Measurements from ENCODE around the gene U2AF1L4. TPM values are rescaled to one million over a fixed set of nuclear protein-coding genes. Genes with fewer than 3 reads are reported as not detected.

U2AF1L4 gene
- total and polyA plus RNA-seq, 7 experiments from 2014 or later = 33.7 to 89.7 (median 70.1) TPM

DNA sequence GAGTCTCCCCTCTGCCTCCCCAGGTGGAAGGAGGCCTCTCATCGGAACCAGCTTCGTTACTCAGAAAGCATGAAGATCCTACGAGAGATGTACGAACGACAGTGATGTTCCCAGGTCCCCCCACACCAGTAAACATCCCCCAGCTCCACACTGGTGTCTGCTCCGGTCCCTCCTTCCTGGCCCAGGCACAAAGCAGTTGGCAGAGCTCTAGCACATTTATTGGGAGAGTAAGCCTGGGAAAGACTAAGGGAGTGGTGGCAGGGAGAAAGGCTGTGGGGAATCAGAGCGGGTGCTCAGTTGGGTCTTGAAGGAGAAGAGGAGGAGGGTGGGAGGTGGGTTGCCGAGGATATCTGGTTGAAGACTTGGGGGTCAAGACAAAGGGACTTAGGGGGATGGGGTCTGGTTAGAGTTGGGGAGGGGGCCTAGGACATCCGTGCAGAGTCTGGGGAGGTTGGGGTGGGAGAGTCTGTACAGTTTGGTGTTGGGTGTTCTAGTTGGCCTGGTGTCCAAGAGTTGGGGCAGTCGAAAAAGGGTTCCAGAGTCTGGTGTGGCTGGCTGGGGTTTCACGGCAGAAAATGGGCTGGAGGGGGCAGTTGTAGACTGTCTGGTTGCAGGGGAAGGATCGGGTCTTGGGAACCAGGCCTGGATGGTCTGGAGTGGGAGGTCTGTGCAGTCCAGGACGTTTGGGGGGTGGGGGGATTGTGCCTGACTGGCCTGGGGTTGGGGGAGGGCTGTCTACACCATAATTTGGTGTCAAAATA, 9.3 kb upstream of the U2AF1L4 start:
- Mint-ChIP-seq H3K36me3 (peaks cover 0 to 15% (median 5%) of the 10 kb centered on the region in 5 donors), H3K4me1 (peaks cover 13 to 43% (median 33%) of the 10 kb centered on the region in 7 donors), H3K9me3 (peaks cover 0 to 4% (median 0%) of the 10 kb centered on the region in 11 donors), H3K27me3 (peaks cover 0 to 12% (median 5%) of the 10 kb centered on the region in 5 donors), H3K27ac (no peak overlapping the region), H3K4me3 (peak overlapping the region in 7 of 10 donors; percentile 30 to 92 (median 64))
- ChIA-PET POLR2A (interaction anchor here (0.6 kb wide), 1 partner anchor 11 kb away, joined by 3 read pairs; no protein-coding TSS in a partner anchor), CTCF (interaction anchor here (0.5 kb wide), 1 partner anchor 61 kb away, joined by 3 read pairs; no protein-coding TSS in a partner anchor)
- Histone ChIP-seq H3K9me3 (ENCODE audit: control insufficient read depth in 2 of 3, low read length in 3 of 3) (no peaks in the 10 kb centered on the region), H3K27me3 (ENCODE audit: control insufficient read depth in 2 of 2, insufficient read depth in 2 of 2, low read length in 2 of 2) (peaks cover 0 to 4% of the 10 kb centered on the region in 2 donors), H3K4me3 (ENCODE audit: low read length) (no peak overlapping the region), H3K27ac (ENCODE audit: low read depth, low read length) (no peak overlapping the region), H3K36me3 (ENCODE audit: control insufficient read depth in 2 of 3, insufficient read depth in 3 of 3, low read length in 3 of 3) (peaks cover 0 to 31% (median 0%) of the 10 kb centered on the region in 3 experiments), H3K4me1 (ENCODE audit: control insufficient read depth in 2 of 2, insufficient read depth in 2 of 2, low read length in 2 of 2) (peaks cover 10 to 32% of the 10 kb centered on the region in 2 donors)
- ATAC-seq (no peak), DNase-seq (no peak)
- intact Hi-C loops (cut with micrococcal nuclease) = no loop called here

DNA sequence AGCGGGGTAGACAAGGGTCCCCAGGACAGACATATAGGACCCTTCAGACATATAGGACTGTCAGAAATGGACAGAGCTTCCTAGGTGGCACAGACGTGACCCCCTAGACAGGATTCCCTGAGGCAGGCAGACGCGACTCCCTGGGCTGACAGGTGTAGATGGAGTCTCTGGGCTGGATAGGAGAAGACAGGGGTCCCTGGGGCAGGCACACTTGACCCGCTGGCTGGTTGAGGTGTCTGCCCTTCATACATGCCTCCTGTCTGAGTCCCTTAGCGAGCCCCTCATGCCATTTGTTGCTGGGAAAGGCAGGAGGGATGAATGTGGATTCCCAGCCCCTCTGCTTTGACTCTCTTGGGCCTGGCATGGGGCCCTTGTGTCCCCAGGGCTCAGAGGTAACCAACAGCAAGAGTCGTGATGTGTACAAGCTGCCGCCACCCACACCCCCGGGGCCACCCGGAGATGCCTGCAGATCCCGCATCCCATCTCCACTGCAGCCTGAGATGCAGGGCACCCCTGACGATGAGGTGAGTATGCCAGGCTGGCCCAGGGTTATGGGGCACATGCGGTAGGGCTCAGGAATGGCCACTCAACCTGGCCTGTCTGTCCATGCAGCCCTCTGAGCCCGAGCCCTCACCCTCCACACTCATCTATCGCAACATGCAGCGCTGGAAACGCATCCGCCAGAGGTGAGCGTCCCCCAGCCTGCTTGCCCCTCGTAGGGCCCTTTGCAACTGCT, 8.6 kb upstream of the U2AF1L4 start:
- CTCF ChIA-PET = interaction anchor here (0.5 kb wide), 1 partner anchor 60 kb away, joined by 3 read pairs; no protein-coding TSS in a partner anchor
- Mint-ChIP-seq H3K27me3 (peaks cover 0 to 12% (median 5%) of the 10 kb centered on the region in 5 donors), H3K4me1 (peaks cover 13 to 42% (median 31%) of the 10 kb centered on the region in 7 donors), H3K9me3 (peaks cover 0 to 4% (median 0%) of the 10 kb centered on the region in 11 donors), H3K27ac (no peak overlapping the region), H3K4me3 (peak overlapping the region in 2 of 10 donors; percentile 19 to 25), H3K36me3 (peaks cover 0 to 15% (median 5%) of the 10 kb centered on the region in 5 donors)
- intact Hi-C loops (cut with micrococcal nuclease) = no loop called here
- Histone ChIP-seq H3K27me3 (ENCODE audit: control insufficient read depth in 2 of 2, insufficient read depth in 2 of 2, low read length in 2 of 2) (peaks cover 0 to 4% of the 10 kb centered on the region in 2 donors), H3K27ac (ENCODE audit: low read depth, low read length) (no peak overlapping the region), H3K9me3 (ENCODE audit: control insufficient read depth in 2 of 3, low read length in 3 of 3) (no peaks in the 10 kb centered on the region), H3K4me3 (ENCODE audit: low read length) (no peak overlapping the region), H3K4me1 (ENCODE audit: control insufficient read depth in 2 of 2, insufficient read depth in 2 of 2, low read length in 2 of 2) (peaks cover 14 to 28% of the 10 kb centered on the region in 2 donors), H3K36me3 (ENCODE audit: control insufficient read depth in 2 of 3, insufficient read depth in 3 of 3, low read length in 3 of 3) (peaks cover 0 to 30% (median 0%) of the 10 kb centered on the region in 3 experiments)
- POLR2A ChIA-PET = interaction anchor here (0.6 to 1.3 kb wide), 3 partner anchors 9 to 12 kb away, joined by 3 to 4 read pairs (median 4); partner anchors contain the start of gene IGFLR1
- ATAC-seq (no peak), DNase-seq (no peak)

DNA sequence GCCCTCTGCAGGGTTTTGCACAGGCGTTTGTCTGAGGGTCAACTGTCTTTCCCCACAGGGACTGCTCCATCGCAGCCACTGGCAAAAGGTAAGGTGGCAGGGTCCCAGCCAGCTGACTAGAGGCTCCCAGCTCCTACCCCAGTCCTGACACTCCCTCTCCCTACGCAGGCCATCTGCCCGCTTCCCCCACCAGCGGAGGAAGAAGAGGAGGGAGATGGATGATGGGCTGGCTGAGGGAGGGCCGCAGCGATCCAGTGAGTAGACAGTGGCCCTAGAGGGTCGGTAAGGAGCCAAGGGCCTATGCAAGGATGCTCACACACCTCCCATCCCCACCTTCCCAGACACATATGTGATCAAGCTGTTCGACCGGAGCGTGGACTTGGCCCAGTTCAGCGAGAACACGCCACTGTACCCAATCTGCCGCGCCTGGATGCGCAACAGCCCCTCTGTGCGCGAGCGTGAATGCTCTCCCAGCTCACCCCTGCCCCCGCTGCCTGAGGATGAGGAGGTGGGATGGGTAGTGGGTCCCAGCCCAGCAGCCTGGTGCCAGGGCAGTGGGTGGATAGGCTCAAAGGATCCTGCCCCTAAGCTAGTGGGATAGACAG, 7.6 kb upstream of the U2AF1L4 start:
- ChIA-PET POLR2A (interaction anchor here (1.0 to 1.3 kb wide), 3 partner anchors 8 to 12 kb away, joined by 4 read pairs; partner anchors contain the start of gene IGFLR1), CTCF (no interaction called here)
- Histone ChIP-seq H3K36me3 (ENCODE audit: control insufficient read depth in 2 of 3, insufficient read depth in 3 of 3, low read length in 3 of 3) (peaks cover 0 to 30% (median 0%) of the 10 kb centered on the region in 3 experiments), H3K4me3 (ENCODE audit: low read length) (no peak overlapping the region), H3K4me1 (ENCODE audit: control insufficient read depth in 2 of 2, insufficient read depth in 2 of 2, low read length in 2 of 2) (peaks cover 12 to 27% of the 10 kb centered on the region in 2 donors), H3K27ac (ENCODE audit: low read depth, low read length) (no peak overlapping the region), H3K9me3 (ENCODE audit: control insufficient read depth in 2 of 3, low read length in 3 of 3) (no peaks in the 10 kb centered on the region), H3K27me3 (ENCODE audit: control insufficient read depth in 2 of 2, insufficient read depth in 2 of 2, low read length in 2 of 2) (peaks cover 0 to 4% of the 10 kb centered on the region in 2 donors)
- DNase-seq (no peak), ATAC-seq (no peak)
- peak overlapping the region in 1 of 10 donors; percentile 2 for H3K4me3 Mint-ChIP-seq
- intact Hi-C loops (cut with micrococcal nuclease) = no loop called here
- peaks cover 0 to 12% (median 5%) of the 10 kb centered on the region in 5 donors for H3K27me3 Mint-ChIP-seq
- H3K36me3 Mint-ChIP-seq = peaks cover 0 to 15% (median 5%) of the 10 kb centered on the region in 5 donors
- H3K9me3 Mint-ChIP-seq = peaks cover 0 to 2% (median 0%) of the 10 kb centered on the region in 11 donors
- peaks cover 13 to 44% (median 34%) of the 10 kb centered on the region in 7 donors for H3K4me1 Mint-ChIP-seq
- no peak overlapping the region for H3K27ac Mint-ChIP-seq

DNA sequence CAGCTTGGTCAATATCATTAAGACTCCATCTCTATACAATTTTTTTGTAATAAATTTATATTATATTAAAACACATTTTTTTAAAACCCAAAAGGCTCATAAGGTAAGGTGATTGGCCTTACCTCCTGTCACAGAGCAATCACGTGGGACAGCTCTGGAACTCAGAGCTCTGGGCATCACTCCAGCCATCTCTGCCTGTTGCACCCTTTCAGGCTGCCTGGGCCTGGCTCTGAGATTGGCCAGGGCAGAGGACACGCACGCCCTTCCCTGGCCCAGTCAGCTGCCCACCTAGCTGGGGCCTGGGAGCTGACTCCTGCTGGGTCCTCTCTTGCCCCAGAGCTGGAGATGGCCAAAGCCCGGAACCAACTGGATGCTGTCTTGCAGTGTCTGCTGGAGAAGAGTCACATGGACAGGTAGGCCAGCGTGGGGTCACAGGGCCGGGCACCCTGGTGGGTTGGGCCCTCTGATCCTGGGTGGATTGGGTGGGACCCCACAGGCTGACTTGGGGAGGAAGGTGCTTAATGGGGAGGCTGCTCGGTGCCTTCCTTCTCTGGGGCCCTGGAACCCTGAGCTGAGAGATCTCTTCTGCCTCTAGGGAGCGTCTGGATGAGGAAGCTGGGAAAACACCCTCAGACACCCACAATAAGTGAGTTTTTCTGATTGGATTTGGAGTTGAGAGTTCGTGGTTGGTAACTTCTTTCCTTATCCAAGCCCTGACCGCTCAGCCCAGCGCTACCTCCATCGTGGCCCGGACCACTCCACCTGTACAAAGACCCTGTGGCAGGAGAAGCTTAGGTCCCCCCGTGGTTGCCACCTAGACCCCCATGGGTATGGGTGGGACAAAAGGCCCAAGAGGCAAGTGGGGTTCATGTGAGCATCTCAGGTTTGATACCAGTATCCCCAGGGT, 6.9 kb upstream of the U2AF1L4 start:
- no peak overlapping the region for H3K27ac ChIP-seq (ENCODE audit: low read depth, low read length)
- ATAC-seq = no peak
- no peak overlapping the region for H3K4me3 ChIP-seq (ENCODE audit: low read length)
- peaks cover 0 to 4% of the 10 kb centered on the region in 2 donors for H3K27me3 ChIP-seq (ENCODE audit: control insufficient read depth in 2 of 2, insufficient read depth in 2 of 2, low read length in 2 of 2)
- Mint-ChIP-seq H3K36me3 (peaks cover 0 to 15% (median 5%) of the 10 kb centered on the region in 5 donors), H3K27ac (no peak overlapping the region), H3K27me3 (peaks cover 0 to 12% (median 5%) of the 10 kb centered on the region in 5 donors), H3K4me1 (peaks cover 9 to 41% (median 36%) of the 10 kb centered on the region in 7 donors), H3K9me3 (no peaks in the 10 kb centered on the region), H3K4me3 (no peak overlapping the region)
- POLR2A ChIA-PET = interaction anchor here (0.6 to 1.3 kb wide), 3 partner anchors 8 to 103 kb away, joined by 4 read pairs; no protein-coding TSS in a partner anchor
- CTCF ChIA-PET = interaction anchor here (0.7 kb wide), 1 partner anchor 549 kb away, joined by 11 read pairs; no protein-coding TSS in a partner anchor
- peaks cover 9 to 26% of the 10 kb centered on the region in 2 donors for H3K4me1 ChIP-seq (ENCODE audit: control insufficient read depth in 2 of 2, insufficient read depth in 2 of 2, low read length in 2 of 2)
- peaks cover 0 to 30% (median 0%) of the 10 kb centered on the region in 3 experiments for H3K36me3 ChIP-seq (ENCODE audit: control insufficient read depth in 2 of 3, insufficient read depth in 3 of 3, low read length in 3 of 3)
- no peak for DNase-seq
- H3K9me3 ChIP-seq (ENCODE audit: control insufficient read depth in 2 of 3, low read length in 3 of 3) = no peaks in the 10 kb centered on the region
- intact Hi-C loops (cut with micrococcal nuclease) = no loop called here

DNA sequence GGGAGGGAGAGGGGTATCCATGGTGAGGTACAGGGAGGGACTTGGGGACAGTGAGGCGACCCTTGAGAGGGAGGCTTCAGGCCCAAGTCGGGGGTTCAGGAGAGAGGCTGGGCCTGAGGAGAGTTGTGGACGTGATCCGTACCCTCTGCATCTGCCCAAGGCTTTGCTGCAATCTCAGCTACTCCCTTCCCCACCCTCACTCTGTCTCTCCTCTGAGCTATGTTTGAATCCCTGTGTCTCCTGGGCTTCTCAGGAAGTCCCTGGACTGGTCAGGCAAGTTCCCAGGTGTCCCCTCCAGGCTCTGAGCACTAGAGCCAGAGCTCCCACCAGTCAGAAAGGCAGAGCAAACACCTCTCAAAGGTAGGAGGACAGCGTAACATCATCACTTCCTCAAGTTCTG, 4.9 kb upstream of the U2AF1L4 start:
- ChIA-PET POLR2A (interaction anchor here (0.7 to 3.2 kb wide), 2 partner anchors 8 to 10 kb away, joined by 8 to 12 read pairs; no protein-coding TSS in a partner anchor), CTCF (interaction anchor here (1.2 kb wide), 1 partner anchor 13 kb away, joined by 3 read pairs; no protein-coding TSS in a partner anchor)
- Mint-ChIP-seq H3K4me1 (peaks cover 14 to 46% (median 36%) of the 10 kb centered on the region in 7 donors), H3K27me3 (peaks cover 0 to 6% (median 0%) of the 10 kb centered on the region in 5 donors), H3K27ac (peak overlapping the region in 1 of 9 donors; percentile 59), H3K9me3 (peaks cover 0 to 2% (median 0%) of the 10 kb centered on the region in 11 donors), H3K36me3 (peaks cover 0 to 13% (median 5%) of the 10 kb centered on the region in 5 donors), H3K4me3 (peak overlapping the region in 8 of 10 donors; percentile 44 to 100 (median 60))
- ATAC-seq (no peak), DNase-seq (no peak)
- Histone ChIP-seq H3K4me3 (ENCODE audit: low read length) (no peak overlapping the region), H3K4me1 (ENCODE audit: control insufficient read depth in 2 of 2, insufficient read depth in 2 of 2, low read length in 2 of 2) (peaks cover 18 to 20% of the 10 kb centered on the region in 2 donors), H3K27ac (ENCODE audit: low read depth, low read length) (no peak overlapping the region), H3K9me3 (ENCODE audit: control insufficient read depth in 2 of 3, low read length in 3 of 3) (no peaks in the 10 kb centered on the region), H3K27me3 (ENCODE audit: control insufficient read depth in 2 of 2, insufficient read depth in 2 of 2, low read length in 2 of 2) (no peaks in the 10 kb centered on the region), H3K36me3 (ENCODE audit: control insufficient read depth in 2 of 3, insufficient read depth in 3 of 3, low read length in 3 of 3) (peaks cover 0 to 30% (median 0%) of the 10 kb centered on the region in 3 experiments)
- intact Hi-C loops (cut with micrococcal nuclease) = no loop called here

All from naive thymus-derived CD4-positive, alpha-beta T cell (primary cell).